ENCODE data around the gene ZRANB1.
"Not testable (repeated sequence)": the region's sequence is repeated elsewhere in the genome, so short reads cannot be mapped to it uniquely, and the experiment has no call there.

The ZRANB1 gene

GRCh38 chr10:124963866-124964720 is 22.2 kb downstream of the ZRANB1 start:
- DNase-seq (ENCODE audit: low read depth), result no peak

DNA sequence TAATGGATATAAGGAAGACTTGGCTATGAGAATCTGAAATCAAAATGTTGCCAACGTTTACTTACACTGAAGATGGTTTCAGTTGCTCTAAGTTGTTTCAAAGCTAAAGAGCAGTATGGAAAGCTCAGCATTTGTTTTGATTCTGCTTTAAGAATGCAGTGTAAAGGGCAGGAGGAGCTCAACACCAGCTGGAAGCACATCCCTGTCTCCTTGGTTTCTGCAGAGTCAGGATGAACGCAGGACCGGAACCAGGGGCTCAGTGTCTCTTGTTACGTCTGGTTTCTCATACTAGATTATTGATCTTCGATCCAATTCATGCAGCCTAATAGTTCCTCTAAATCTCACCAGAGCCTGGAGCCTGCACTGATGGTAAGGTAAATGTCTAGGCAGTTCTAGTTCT is 24.1 kb downstream of the ZRANB1 start:
- no peak for DNase-seq (ENCODE audit: low read depth)

DNA sequence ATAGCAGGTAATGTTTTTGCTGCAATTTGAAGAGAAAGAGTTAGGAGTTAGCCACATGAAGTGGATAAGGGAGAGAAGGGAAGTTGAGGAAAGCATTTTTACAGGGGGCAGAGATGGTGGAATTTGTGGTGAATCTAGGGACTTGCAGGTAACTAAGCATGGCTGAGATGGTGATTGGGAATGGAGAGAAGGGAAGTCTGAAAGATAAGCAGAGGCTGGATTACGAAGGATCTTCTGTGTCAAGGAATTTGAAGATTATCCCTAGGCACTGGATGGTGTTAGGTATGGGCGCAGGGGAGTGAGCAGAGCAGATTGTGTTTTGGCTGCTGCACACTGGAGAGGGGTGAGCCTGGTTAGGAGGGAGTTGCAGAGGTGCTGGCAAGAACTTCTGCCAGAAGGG is 25.3 kb downstream of the ZRANB1 start:
- DNase-seq (ENCODE audit: low read depth), result no peak

DNA sequence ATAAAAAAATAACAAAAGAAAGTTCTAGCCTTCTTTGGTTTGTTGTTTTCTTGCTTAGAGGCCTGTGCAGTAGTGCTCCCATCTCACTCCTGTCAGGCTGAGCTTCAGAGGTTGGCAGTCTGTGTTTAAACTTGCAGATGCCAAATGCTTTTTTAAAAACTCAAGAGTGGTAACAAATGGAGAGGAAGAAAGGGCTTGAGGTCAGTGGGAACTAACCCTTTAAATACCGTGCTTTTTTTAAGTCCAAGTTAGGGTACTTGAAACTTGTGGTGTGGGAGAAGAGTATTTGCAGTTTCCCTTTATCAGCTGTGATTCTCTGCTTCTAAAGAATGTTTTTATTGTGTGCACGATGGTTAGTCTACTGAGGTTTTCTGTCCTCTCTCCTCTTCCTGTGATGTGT is 29.4 kb downstream of the ZRANB1 start:
- no peak for DNase-seq (ENCODE audit: low read depth)

DNA sequence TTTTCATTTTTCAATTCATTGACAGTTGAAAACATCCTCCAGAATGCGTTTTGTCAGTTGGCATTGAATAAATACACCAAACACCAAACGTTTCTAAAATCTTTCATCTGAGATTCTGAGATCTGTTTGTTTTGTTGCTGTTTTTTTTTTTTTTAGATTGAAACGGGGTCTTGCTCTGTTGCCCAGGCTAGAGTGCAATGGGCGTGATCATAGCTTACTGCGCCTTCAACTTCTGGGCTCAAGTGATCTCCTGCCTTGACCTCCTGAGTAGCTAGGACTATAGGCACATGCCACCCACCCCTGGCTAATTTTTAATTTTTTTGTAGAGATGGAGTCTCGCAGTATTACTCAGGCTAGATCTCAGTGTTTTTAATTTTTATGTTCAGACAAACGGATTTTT is 30.7 kb downstream of the ZRANB1 start:
- no peak for DNase-seq (ENCODE audit: low read depth)

GRCh38 chr10:124974131-124974530 is 32.2 kb downstream of the ZRANB1 start:
- DNase-seq (ENCODE audit: low read depth), result no peak

- no peak for DNase-seq (ENCODE audit: low read depth)
These were observed 34.1 kb downstream of the ZRANB1 start for GRCh38 chr10:124975977-124976514.

- no peak for DNase-seq (ENCODE audit: low read depth)
These were observed 35.2 kb downstream of the ZRANB1 start for GRCh38 chr10:124977161-124977560.

GRCh38 chr10:124977648-124978375 is 35.9 kb downstream of the ZRANB1 start:
- DNase-seq (ENCODE audit: low read depth), result no peak

- no peak for DNase-seq (ENCODE audit: low read depth)
These were observed 36.4 kb downstream of the ZRANB1 start for GRCh38 chr10:124978376-124978725.

- DNase-seq (ENCODE audit: low read depth), result no peak
These were observed 41.4 kb downstream of the ZRANB1 start for GRCh38 chr10:124983321-124983720.

GRCh38 chr10:124984376-124984775 is 42.5 kb downstream of the ZRANB1 start:
- DNase-seq (ENCODE audit: low read depth), result no peak

DNA sequence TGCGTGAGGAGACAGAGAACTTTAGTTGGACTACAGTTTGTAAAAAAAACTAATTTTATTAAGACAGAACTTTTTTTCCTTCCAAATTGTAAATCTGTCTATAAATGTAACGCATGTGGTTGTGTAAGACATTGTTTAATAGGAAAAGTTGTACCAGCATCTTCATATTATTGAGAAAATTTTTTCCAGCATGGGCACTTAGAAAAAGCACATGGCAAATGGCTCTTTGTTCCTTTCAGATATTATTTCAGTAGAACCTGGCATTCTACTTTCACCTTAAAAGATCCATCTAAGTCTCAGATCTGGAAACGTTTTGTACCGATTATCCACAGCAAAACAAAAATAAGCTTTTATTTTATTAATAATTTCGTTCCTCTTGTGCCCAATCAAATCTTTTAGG is 43.2 kb downstream of the ZRANB1 start:
- no peak for DNase-seq (ENCODE audit: low read depth)

DNA sequence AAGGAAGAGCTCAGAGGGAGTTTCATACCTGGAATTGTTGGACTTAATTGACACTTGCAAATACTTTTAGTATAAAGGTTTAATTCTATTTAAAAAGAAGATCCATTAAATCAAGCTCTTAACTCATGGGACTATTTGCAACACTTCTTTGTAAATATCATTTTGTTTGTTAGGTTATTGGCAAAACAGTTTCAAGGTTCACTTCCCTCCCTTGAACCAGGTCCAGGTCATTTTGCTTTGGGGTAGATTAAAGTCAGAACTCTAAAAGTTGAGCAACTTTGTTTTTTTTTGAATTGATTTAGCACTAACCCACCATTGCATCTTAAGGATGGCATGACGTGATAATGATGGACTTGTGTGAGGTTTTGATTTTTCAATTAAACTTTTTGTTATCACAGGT is 45.9 kb downstream of the ZRANB1 start:
- DNase-seq (ENCODE audit: low read depth), result no peak

GRCh38 chr10:124988753-124989152 is 46.8 kb downstream of the ZRANB1 start:
- DNase-seq (ENCODE audit: low read depth), result not testable (repeated sequence)

GRCh38 chr10:124989526-124989925 is 47.6 kb downstream of the ZRANB1 start:
- DNase-seq (ENCODE audit: low read depth), result no peak

DNA sequence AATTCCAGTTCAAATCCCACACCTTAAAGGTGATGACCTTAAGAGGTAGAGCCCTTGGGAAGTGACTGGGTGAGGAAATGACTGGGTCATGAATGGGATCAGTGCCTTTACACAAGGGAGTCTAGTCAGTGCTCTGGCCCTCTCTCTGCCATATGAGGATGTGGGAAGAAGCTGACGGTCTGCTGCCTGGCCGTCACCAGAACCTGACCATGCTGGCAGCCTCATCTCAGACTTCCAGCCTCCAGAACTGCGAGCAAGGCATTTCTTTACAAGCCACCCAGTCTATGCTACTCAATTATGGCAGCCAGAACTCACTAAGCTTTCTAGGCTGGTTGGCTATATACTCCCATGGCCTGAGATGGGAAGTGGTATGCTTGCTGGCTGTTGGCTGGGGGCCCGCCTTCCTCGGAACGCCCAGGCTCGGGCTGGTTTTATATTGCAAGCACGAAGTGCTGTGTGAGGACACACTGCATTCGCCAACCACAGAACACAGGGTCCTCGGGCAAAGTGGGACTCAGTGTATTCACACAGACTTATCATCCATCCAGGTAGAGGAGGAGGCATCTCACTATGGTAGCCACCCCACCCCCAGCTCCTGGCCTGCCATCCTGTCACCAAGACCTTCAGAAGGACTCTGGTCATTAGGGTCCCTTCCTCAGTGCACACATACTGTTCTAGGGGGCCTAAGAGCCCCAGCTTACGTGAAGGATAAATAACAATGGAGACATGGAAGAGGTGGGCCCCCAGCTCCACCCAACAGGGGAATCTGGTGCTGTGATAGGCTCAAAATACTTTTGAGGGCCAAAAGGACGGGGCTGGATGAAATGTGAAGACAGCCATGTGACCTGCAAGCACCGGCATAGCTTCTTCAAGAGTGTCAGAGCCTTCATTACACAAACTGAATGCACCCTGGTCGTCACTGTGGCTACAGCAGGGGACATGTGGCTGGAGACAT is 49.0 kb downstream of the ZRANB1 start:
- no peak for DNase-seq (ENCODE audit: low read depth)

DNA sequence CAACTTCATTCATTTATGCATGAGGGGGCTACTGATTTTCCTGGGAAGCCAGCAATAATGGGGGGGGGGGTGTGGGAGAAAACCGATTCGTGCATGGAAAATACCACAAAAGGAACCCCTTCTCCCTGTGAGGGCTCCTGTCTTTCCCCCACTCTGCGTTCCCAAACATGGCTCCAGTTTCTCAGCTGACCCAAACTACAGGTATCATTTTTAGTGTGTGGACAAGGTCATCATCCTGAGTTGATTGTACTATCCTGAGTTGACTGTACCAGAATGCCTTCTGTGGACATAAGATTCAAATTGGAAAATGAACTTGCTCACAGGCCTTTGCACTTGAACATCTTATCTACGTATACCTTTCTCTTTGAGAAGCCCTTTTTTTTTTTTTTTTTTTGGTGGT is 49.9 kb downstream of the ZRANB1 start:
- DNase-seq (ENCODE audit: low read depth), result no peak

- no peak for DNase-seq (ENCODE audit: low read depth)
These were observed 50.8 kb downstream of the ZRANB1 start for GRCh38 chr10:124992462-124993344.

DNA sequence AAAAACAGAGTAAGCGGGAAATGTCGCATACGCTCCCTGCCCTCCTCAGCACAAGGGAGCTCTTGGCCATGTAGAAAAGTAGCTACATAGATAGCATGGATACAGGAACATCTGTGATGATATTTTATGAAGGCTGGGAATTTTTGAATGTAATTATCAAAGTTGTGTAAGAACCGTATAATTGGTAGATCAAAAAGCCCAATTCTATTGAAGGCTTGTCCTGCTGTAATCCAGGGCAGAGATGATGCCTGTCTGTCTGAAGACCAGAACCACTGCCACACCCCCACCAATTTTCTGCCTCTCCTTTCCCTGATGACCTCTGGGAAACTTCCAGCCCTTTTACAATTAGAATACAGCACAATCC is 51.4 kb downstream of the ZRANB1 start:
- DNase-seq (ENCODE audit: low read depth), result no peak
